Measurements from ENCODE around the gene TRIOBP. TPM values are rescaled to one million over a fixed set of nuclear protein-coding genes. Genes with fewer than 3 reads are reported as not detected.

TRIOBP gene
- total and polyA plus RNA-seq, 2 donors (not counting 3 experiments of a cell fraction or from before 2014, with no cell fraction given): 60.6 to 104 TPM

- TF ChIP-seq POLR2AphosphoS5 (IDR thresholded peaks at IDR 0.05; ENCODE audit: insufficient read depth, low read depth, low read length) (no peak), POLR2A (IDR thresholded peaks at IDR 0.05; ENCODE audit: low read depth, low read length) (peak; percentile 16)
- H3K27ac ChIP-seq (ENCODE audit: insufficient read depth, low read depth, low read length): peak overlapping the region; percentile 71
- peaks cover 8 to 24% of the 10 kb centered on the region in 2 experiments for H3K36me3 ChIP-seq (ENCODE audit: control insufficient read depth in 2 of 2, extremely low read depth in 1 of 2, insufficient read depth in 2 of 2, low read length in 2 of 2)
- peak overlapping the region; percentile 51 for H3K4me2 ChIP-seq (ENCODE audit: insufficient read depth, low read length)
- peaks cover 66% of the 10 kb centered on the region for H3K4me1 ChIP-seq (ENCODE audit: control insufficient read depth, extremely low read depth, insufficient read depth, low read length)
- H3K4me3 ChIP-seq (replicated peaks in 1 of 3; ENCODE audit: insufficient read depth in 1 of 3, low read depth in 1 of 3, low read length in 3 of 3): no peak overlapping the region
- DNase-seq (ENCODE audit: low read depth, low spot score): no peak
- no peaks in the 10 kb centered on the region for H3K9me1 ChIP-seq (replicated peaks; ENCODE audit: control insufficient read depth, extremely low read depth, insufficient read depth, low read length)
- POLR2A ChIA-PET: no interaction called here
- no peak overlapping the region for H2AFZ ChIP-seq (ENCODE audit: low read depth, low read length)
- dilution Hi-C loops (cut with MboI; ENCODE audit: extremely low pct_ligation_motif_present, low sequenced_read_pairs): no loop called here
- no peaks in the 10 kb centered on the region for H3K9me3 ChIP-seq (replicated peaks; ENCODE audit: control insufficient read depth, insufficient read depth, low read length)
- no TSS peak for BruUV-seq (replicated peaks)
- no peak overlapping the region for H3K9ac ChIP-seq (replicated peaks; ENCODE audit: extremely low read depth, insufficient read depth, low read length)
- CTCF ChIA-PET: interaction anchor here (0.8 to 2.2 kb wide), 5 partner anchors 17 to 145 kb away, joined by 3 to 11 read pairs (median 5); no protein-coding TSS in a partner anchor
- no peaks in the 10 kb centered on the region for H3K27me3 ChIP-seq (ENCODE audit: control insufficient read depth in 2 of 2, insufficient read depth in 2 of 2, low read length in 2 of 2)
- no peaks in the 10 kb centered on the region for H4K20me1 ChIP-seq (replicated peaks; ENCODE audit: control insufficient read depth, extremely low read depth, insufficient read depth, low read length)
- FAIRE-seq: no peak
- intact Hi-C loops (cut with micrococcal nuclease): loop anchor here (5.0 kb wide), 1 partner anchor 189 kb away; the partner anchor contains the start of gene CDC42EP1
- H3K79me2 ChIP-seq (ENCODE audit: control insufficient read depth, insufficient read depth, low read length): peaks cover 58% of the 10 kb centered on the region
Observed at GRCh38 chr22:37751449-37752188, 54.8 kb downstream of the TRIOBP start.

- TF ChIP-seq JUN (IDR thresholded peaks at IDR 0.05; ENCODE audit: borderline replicate concordance, insufficient read depth, insufficient read length, low read depth): peak; percentile 25
- peak; percentile 84 for TF ChIP-seq FOS (IDR thresholded peaks at IDR 0.05; ENCODE audit: borderline replicate concordance, insufficient read depth, low read length)
- TF ChIP-seq POLR2AphosphoS5 (IDR thresholded peaks at IDR 0.05; ENCODE audit: insufficient read depth, low read depth, low read length): peak; percentile 85
- peak; percentile 39 for TF ChIP-seq GATA2 (IDR thresholded peaks at IDR 0.05; ENCODE audit: insufficient read depth, insufficient read length, low read depth, low read length)
- peak; percentile 82 for TF ChIP-seq MAX (IDR thresholded peaks at IDR 0.05; ENCODE audit: insufficient read depth, insufficient read length)
- no peak for TF ChIP-seq EZH2 (IDR thresholded peaks at IDR 0.05; ENCODE audit: borderline replicate concordance, low read depth, low read length, severe bottlenecking)
- TF ChIP-seq MYC (IDR thresholded peaks at IDR 0.05; ENCODE audit: low read depth, low read length): peak; percentile 55
- TF ChIP-seq CTCF (IDR thresholded peaks at IDR 0.05; ENCODE audit: extremely low read depth in 1 of 2, insufficient read depth in 1 of 2, low read depth in 1 of 2, low read length in 2 of 2): peak; percentile 14 to 29
- no peak for TF ChIP-seq POLR2A (IDR thresholded peaks at IDR 0.05; ENCODE audit: low read depth, low read length)
- H2AFZ ChIP-seq (ENCODE audit: low read depth, low read length): no peak overlapping the region
- dilution Hi-C loops (cut with MboI; ENCODE audit: extremely low pct_ligation_motif_present, low sequenced_read_pairs): no loop called here
- H3K4me3 ChIP-seq (replicated peaks in 1 of 3; ENCODE audit: insufficient read depth in 1 of 3, low read depth in 1 of 3, low read length in 3 of 3): no peak overlapping the region
- no peaks in the 10 kb centered on the region for H4K20me1 ChIP-seq (replicated peaks; ENCODE audit: control insufficient read depth, extremely low read depth, insufficient read depth, low read length)
- no peaks in the 10 kb centered on the region for H3K9me1 ChIP-seq (replicated peaks; ENCODE audit: control insufficient read depth, extremely low read depth, insufficient read depth, low read length)
- peak overlapping the region; percentile 51 for H3K4me2 ChIP-seq (ENCODE audit: insufficient read depth, low read length)
- ChIA-PET POLR2A (interaction anchor here (0.7 kb wide), 1 partner anchor 21 kb away, joined by 3 read pairs; no protein-coding TSS in a partner anchor), CTCF (interaction anchor here (0.6 to 2.2 kb wide), 10 partner anchors 16 to 200 kb away, joined by 3 to 11 read pairs (median 4); partner anchors contain the start of gene NOL12)
- peaks cover 51% of the 10 kb centered on the region for H3K79me2 ChIP-seq (ENCODE audit: control insufficient read depth, insufficient read depth, low read length)
- H3K9ac ChIP-seq (replicated peaks; ENCODE audit: extremely low read depth, insufficient read depth, low read length): peak overlapping the region; percentile 26
- DNase-seq (ENCODE audit: low read depth, low spot score) (peak; percentile 90), FAIRE-seq (peak; percentile 98)
- peak overlapping the region; percentile 61 for H3K27ac ChIP-seq (ENCODE audit: insufficient read depth, low read depth, low read length)
- H3K27me3 ChIP-seq (ENCODE audit: control insufficient read depth in 2 of 2, insufficient read depth in 2 of 2, low read length in 2 of 2): no peaks in the 10 kb centered on the region
- H3K4me1 ChIP-seq (ENCODE audit: control insufficient read depth, extremely low read depth, insufficient read depth, low read length): peaks cover 63% of the 10 kb centered on the region
- no TSS peak for BruUV-seq (replicated peaks)
- H3K36me3 ChIP-seq (ENCODE audit: control insufficient read depth in 2 of 2, extremely low read depth in 1 of 2, insufficient read depth in 2 of 2, low read length in 2 of 2): peaks cover 8 to 29% of the 10 kb centered on the region in 2 experiments
- intact Hi-C loops (cut with micrococcal nuclease): loop anchor here (5.0 kb wide), 1 partner anchor 190 kb away; the partner anchor contains the start of gene CDC42EP1
- H3K9me3 ChIP-seq (replicated peaks; ENCODE audit: control insufficient read depth, insufficient read depth, low read length): no peaks in the 10 kb centered on the region
Observed at GRCh38 chr22:37752189-37753087, 55.6 kb downstream of the TRIOBP start.

All from endothelial cell of umbilical vein (primary cell).